ENCODE measurements around the gene MGLL.
A peak's percentile ranks its signal among the peaks of the same experiment; 100 is the strongest.

The MGLL gene

DNA sequence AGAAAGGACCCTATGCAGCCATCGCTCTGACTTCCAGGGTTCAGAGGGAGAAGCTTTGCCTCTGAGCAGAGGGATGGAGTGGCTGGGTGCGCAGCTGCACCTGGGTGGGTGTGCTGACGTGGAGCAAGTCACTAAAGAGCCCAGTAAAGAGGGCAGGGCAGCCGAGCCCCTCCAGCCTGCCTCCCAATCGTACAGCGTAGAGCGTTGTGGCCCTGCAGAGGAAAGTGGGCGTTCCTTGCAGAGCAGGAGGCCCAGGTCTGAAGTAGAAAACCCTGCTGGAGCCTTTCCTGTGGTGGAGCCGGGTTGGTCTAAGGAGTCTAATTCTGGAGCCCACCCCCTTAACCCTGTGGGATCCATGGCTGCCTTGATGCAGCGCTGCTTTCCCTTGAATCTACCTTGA is 88.5 kb downstream of the MGLL start:
- Histone ChIP-seq H3K27ac (ENCODE audit: low read length) (no peak overlapping the region), H3K9ac (ENCODE audit: low read length) (no peak overlapping the region), H3K36me3 (replicated peaks; ENCODE audit: insufficient read depth, low read length) (no peaks in the 10 kb centered on the region), H3K9me2 (replicated peaks; ENCODE audit: insufficient read depth, low read length) (no peaks in the 10 kb centered on the region), H3K9me3 (replicated peaks; ENCODE audit: insufficient read depth, low read length) (no peaks in the 10 kb centered on the region), H3K4me1 (ENCODE audit: low read length) (peaks cover 34% of the 10 kb centered on the region), H3K4me2 (ENCODE audit: low read depth, low read length) (peak overlapping the region; percentile 94; the same call in 1 of the 2 replicates), H4K20me1 (ENCODE audit: insufficient read depth, low read length) (no peaks in the 10 kb centered on the region), H3K27me3 (replicated peaks; ENCODE audit: insufficient read depth, low read length) (no peaks in the 10 kb centered on the region), H3K4me3 (ENCODE audit: low read length) (no peak overlapping the region), H3K79me2 (ENCODE audit: low read length) (peaks cover 32% of the 10 kb centered on the region), H3F3A (ENCODE audit: insufficient read depth, low read length) (peaks cover 14% of the 10 kb centered on the region), H2AFZ (ENCODE audit: low read length) (no peak overlapping the region)
- no peak for TF ChIP-seq EZH2 (optimal IDR thresholded peaks at IDR 0.05; ENCODE audit: low read depth, low read length)
- TF ChIP-seq, protein P1, sequence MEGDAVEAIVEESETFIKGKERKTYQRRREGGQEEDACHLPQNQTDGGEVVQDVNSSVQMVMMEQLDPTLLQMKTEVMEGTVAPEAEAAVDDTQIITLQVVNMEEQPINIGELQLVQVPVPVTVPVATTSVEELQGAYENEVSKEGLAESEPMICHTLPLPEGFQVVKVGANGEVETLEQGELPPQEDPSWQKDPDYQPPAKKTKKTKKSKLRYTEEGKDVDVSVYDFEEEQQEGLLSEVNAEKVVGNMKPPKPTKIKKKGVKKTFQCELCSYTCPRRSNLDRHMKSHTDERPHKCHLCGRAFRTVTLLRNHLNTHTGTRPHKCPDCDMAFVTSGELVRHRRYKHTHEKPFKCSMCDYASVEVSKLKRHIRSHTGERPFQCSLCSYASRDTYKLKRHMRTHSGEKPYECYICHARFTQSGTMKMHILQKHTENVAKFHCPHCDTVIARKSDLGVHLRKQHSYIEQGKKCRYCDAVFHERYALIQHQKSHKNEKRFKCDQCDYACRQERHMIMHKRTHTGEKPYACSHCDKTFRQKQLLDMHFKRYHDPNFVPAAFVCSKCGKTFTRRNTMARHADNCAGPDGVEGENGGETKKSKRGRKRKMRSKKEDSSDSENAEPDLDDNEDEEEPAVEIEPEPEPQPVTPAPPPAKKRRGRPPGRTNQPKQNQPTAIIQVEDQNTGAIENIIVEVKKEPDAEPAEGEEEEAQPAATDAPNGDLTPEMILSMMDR (IDR thresholded peaks at IDR 0.05; ENCODE audit: low read length): no peak
- TF ChIP-seq EZH2phosphoT487 (IDR thresholded peaks at IDR 0.05; ENCODE audit: low read length): no peak
- no peak for DNase-seq

DNA sequence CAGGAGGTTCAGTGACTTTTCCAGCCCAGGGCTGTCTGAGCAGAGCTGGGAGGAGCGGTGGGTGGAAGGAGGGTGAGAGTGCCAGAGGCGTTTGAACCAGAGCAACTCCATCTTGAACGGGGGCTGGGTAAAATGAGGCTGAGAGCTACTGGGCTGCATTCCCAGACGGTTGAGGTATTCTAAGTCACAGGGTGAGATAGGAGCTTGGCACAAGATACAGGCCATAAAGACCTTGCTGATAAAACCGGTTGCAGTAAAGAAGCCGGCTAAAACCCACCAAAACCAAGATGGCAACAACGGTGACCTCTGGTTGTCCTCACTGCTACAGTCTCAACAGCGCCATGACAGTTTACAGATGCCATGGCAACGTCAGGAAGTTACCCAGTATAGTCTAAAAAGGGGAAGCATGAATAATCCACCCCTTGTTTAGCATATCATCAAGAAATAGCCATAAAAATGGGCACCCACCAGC is 89.4 kb downstream of the MGLL start:
- no peaks in the 10 kb centered on the region for H3K27me3 ChIP-seq (replicated peaks; ENCODE audit: insufficient read depth, low read length)
- peaks cover 32% of the 10 kb centered on the region for H3K79me2 ChIP-seq (ENCODE audit: low read length)
- H3K36me3 ChIP-seq (replicated peaks; ENCODE audit: insufficient read depth, low read length): no peaks in the 10 kb centered on the region
- no peaks in the 10 kb centered on the region for H3K9me3 ChIP-seq (replicated peaks; ENCODE audit: insufficient read depth, low read length)
- peaks cover 30% of the 10 kb centered on the region for H3K4me1 ChIP-seq (ENCODE audit: low read length)
- no peaks in the 10 kb centered on the region for H4K20me1 ChIP-seq (ENCODE audit: insufficient read depth, low read length)
- H3K4me2 ChIP-seq (ENCODE audit: low read depth, low read length): no peak overlapping the region
- peaks cover 14% of the 10 kb centered on the region for H3F3A ChIP-seq (ENCODE audit: insufficient read depth, low read length)
- no peak overlapping the region for H3K27ac ChIP-seq (ENCODE audit: low read length)
- H3K9ac ChIP-seq (ENCODE audit: low read length): no peak overlapping the region
- no peaks in the 10 kb centered on the region for H3K9me2 ChIP-seq (replicated peaks; ENCODE audit: insufficient read depth, low read length)
- no peak overlapping the region for H3K4me3 ChIP-seq (ENCODE audit: low read length)
- no peak overlapping the region for H2AFZ ChIP-seq (ENCODE audit: low read length)
- DNase-seq: no peak
- TF ChIP-seq, protein P1 (IDR thresholded peaks at IDR 0.05; ENCODE audit: low read length): no peak
- TF ChIP-seq EZH2phosphoT487 (IDR thresholded peaks at IDR 0.05; ENCODE audit: low read length) (no peak), EZH2 (optimal IDR thresholded peaks at IDR 0.05; ENCODE audit: low read depth, low read length) (no peak)

DNA sequence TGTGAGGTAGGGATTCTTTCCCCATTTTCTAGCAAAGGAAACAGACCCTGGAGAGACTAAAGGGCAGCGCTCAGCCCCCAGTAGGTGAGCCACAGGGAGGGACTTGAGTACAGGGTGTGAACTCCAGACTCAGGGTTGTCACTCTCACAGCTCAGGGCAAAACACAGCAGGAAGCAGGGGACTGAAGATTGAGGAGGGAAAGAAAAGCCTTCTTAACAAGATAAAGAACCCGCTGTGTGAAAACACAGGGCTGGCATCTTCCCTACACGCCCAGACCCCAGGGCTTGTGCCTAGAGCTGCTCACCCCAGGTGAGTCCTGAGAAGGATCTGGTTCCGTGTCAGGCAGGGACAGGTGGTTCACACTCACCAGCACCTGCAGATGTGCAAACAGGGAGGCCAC is 90.0 kb downstream of the MGLL start:
- H2AFZ ChIP-seq (ENCODE audit: low read length): no peak overlapping the region

More for the DNA sequence above, 90.0 kb downstream of the MGLL start:
- TF ChIP-seq EZH2phosphoT487 (IDR thresholded peaks at IDR 0.05; ENCODE audit: low read length) (no peak), EZH2 (optimal IDR thresholded peaks at IDR 0.05; ENCODE audit: low read depth, low read length) (no peak)
- TF ChIP-seq, protein P1 (IDR thresholded peaks at IDR 0.05; ENCODE audit: low read length): no peak
- no peak overlapping the region for H3K4me2 ChIP-seq (ENCODE audit: low read depth, low read length)
- H3K27ac ChIP-seq (ENCODE audit: low read length): no peak overlapping the region
- H3K4me3 ChIP-seq (ENCODE audit: low read length): no peak overlapping the region
- H3K4me1 ChIP-seq (ENCODE audit: low read length): peaks cover 28% of the 10 kb centered on the region
- no peaks in the 10 kb centered on the region for H3K9me3 ChIP-seq (replicated peaks; ENCODE audit: insufficient read depth, low read length)
- peaks cover 32% of the 10 kb centered on the region for H3K79me2 ChIP-seq (ENCODE audit: low read length)
- no peaks in the 10 kb centered on the region for H3K36me3 ChIP-seq (replicated peaks; ENCODE audit: insufficient read depth, low read length)
- no peak for DNase-seq
- no peaks in the 10 kb centered on the region for H3K27me3 ChIP-seq (replicated peaks; ENCODE audit: insufficient read depth, low read length)
- no peak overlapping the region for H3K9ac ChIP-seq (ENCODE audit: low read length)
- peaks cover 14% of the 10 kb centered on the region for H3F3A ChIP-seq (ENCODE audit: insufficient read depth, low read length)
- no peaks in the 10 kb centered on the region for H3K9me2 ChIP-seq (replicated peaks; ENCODE audit: insufficient read depth, low read length)
- no peaks in the 10 kb centered on the region for H4K20me1 ChIP-seq (ENCODE audit: insufficient read depth, low read length)

Data from MM.1S (cell line).